Immature natural killer cell (primary cell): ENCODE data around the gene GNAT1. TPM values are rescaled to one million over a fixed set of nuclear protein-coding genes. Genes with fewer than 3 reads are reported as not detected.

Experiments
- DNase-seq, 3 donors: peaks; one replicate each; pipeline ENCODE4 v3.0.0; 2022; ENCODE audit warnings: mixed read lengths in 1 of 3
- H3K27ac Mint-ChIP-seq, 6 donors: one replicate each; pipeline ENCODE4 v1.8.0; 2020; ENCODE audit warnings: mixed read lengths in 6 of 6, mild to moderate bottlenecking in 5 of 6, inconsistent platforms in 4 of 6, moderate library complexity in 3 of 6
- H3K27me3 Mint-ChIP-seq, 3 donors: one replicate each; pipeline ENCODE4 v1.8.0; 2020 to 2021; ENCODE audit warnings: low read depth in 3 of 3, mild to moderate bottlenecking in 3 of 3, mixed read lengths in 3 of 3, moderate library complexity in 3 of 3, inconsistent platforms in 1 of 3
- H3K36me3 Mint-ChIP-seq, 3 donors: one replicate each; pipeline ENCODE4 v1.8.0; 2020; ENCODE audit warnings: mixed read lengths in 3 of 3, inconsistent platforms in 2 of 3, mild to moderate bottlenecking in 2 of 3
- H3K4me1 Mint-ChIP-seq, 2 donors: one replicate each; pipeline ENCODE4 v1.8.0; 2020; ENCODE audit warnings: inconsistent platforms in 2 of 2, mild to moderate bottlenecking in 2 of 2, mixed read lengths in 2 of 2, moderate library complexity in 1 of 2
- H3K4me3 Mint-ChIP-seq, 5 donors: one replicate each; pipeline ENCODE4 v1.8.0; 2020; ENCODE audit warnings: mild to moderate bottlenecking in 5 of 5, mixed read lengths in 5 of 5, inconsistent platforms in 3 of 5, moderate library complexity in 3 of 5
- H3K9me3 Mint-ChIP-seq, 6 donors: one replicate each; pipeline ENCODE4 v1.8.0; 2020; ENCODE audit warnings: mild to moderate bottlenecking in 6 of 6, mixed read lengths in 6 of 6, inconsistent platforms in 4 of 6, moderate library complexity in 3 of 6
- polyA plus RNA-seq, 3 donors: library from polyadenylated mRNA; unstranded; fragments of 300-500 nt; fragmentation: Illumina TruSeq; gene quantifications; one replicate each; pipeline ENCODE4 v1.2.3, GENCODE V29; 2021

Gene GNAT1
- polyA plus RNA-seq, 3 donors from 2014 or later: not detected

- no peak for DNase-seq
- H3K4me1 Mint-ChIP-seq: no peaks in the 10 kb centered on the region
- H3K9me3 Mint-ChIP-seq: no peaks in the 10 kb centered on the region
- H3K27me3 Mint-ChIP-seq: peaks cover 0 to 3% (median 2%) of the 10 kb centered on the region in 3 donors
- H3K27ac Mint-ChIP-seq: no peak overlapping the region
- H3K36me3 Mint-ChIP-seq: no peaks in the 10 kb centered on the region
- no peak overlapping the region for H3K4me3 Mint-ChIP-seq
Measured at GRCh38 chr3:50167069-50167840, 24.2 kb upstream of the GNAT1 start.

- Mint-ChIP-seq H3K4me3 (no peak overlapping the region), H3K27me3 (peaks cover 0 to 3% (median 2%) of the 10 kb centered on the region in 3 donors), H3K9me3 (no peaks in the 10 kb centered on the region), H3K27ac (peak overlapping the region in 1 of 6 donors; percentile 9), H3K36me3 (no peaks in the 10 kb centered on the region), H3K4me1 (no peaks in the 10 kb centered on the region)
- no peak for DNase-seq
Measured at GRCh38 chr3:50167841-50168209, 23.6 kb upstream of the GNAT1 start.

- peaks cover 0 to 3% (median 2%) of the 10 kb centered on the region in 3 donors for H3K27me3 Mint-ChIP-seq
- H3K36me3 Mint-ChIP-seq: no peaks in the 10 kb centered on the region
- no peak for DNase-seq
- no peak overlapping the region for H3K27ac Mint-ChIP-seq
- H3K9me3 Mint-ChIP-seq: no peaks in the 10 kb centered on the region
- H3K4me3 Mint-ChIP-seq: no peak overlapping the region
- H3K4me1 Mint-ChIP-seq: no peaks in the 10 kb centered on the region
Measured at GRCh38 chr3:50168388-50168787, 23.0 kb upstream of the GNAT1 start.

- Mint-ChIP-seq H3K4me3 (no peak overlapping the region), H3K9me3 (no peaks in the 10 kb centered on the region), H3K4me1 (no peaks in the 10 kb centered on the region), H3K27me3 (peaks cover 0 to 5% (median 2%) of the 10 kb centered on the region in 3 donors), H3K27ac (no peak overlapping the region), H3K36me3 (no peaks in the 10 kb centered on the region)
- DNase-seq: no peak
Measured at GRCh38 chr3:50168791-50169190, 22.6 kb upstream of the GNAT1 start.

- Mint-ChIP-seq H3K4me1 (no peaks in the 10 kb centered on the region), H3K36me3 (no peaks in the 10 kb centered on the region), H3K27ac (no peak overlapping the region), H3K27me3 (peaks cover 0 to 4% (median 2%) of the 10 kb centered on the region in 3 donors), H3K4me3 (no peak overlapping the region), H3K9me3 (no peaks in the 10 kb centered on the region)
- no peak for DNase-seq
Measured at GRCh38 chr3:50169232-50169832, 22.1 kb upstream of the GNAT1 start.

- Mint-ChIP-seq H3K4me1 (no peaks in the 10 kb centered on the region), H3K36me3 (no peaks in the 10 kb centered on the region), H3K27ac (no peak overlapping the region), H3K4me3 (no peak overlapping the region), H3K27me3 (peaks cover 0 to 2% (median 2%) of the 10 kb centered on the region in 3 donors), H3K9me3 (no peaks in the 10 kb centered on the region)
- DNase-seq: no peak
Measured at GRCh38 chr3:50169858-50170257, 21.6 kb upstream of the GNAT1 start.

- peak in 1 of 3 donors; percentile 36 for DNase-seq
- Mint-ChIP-seq H3K4me3 (no peak overlapping the region), H3K36me3 (no peaks in the 10 kb centered on the region), H3K27ac (peak overlapping the region in 1 of 6 donors; percentile 7), H3K9me3 (no peaks in the 10 kb centered on the region), H3K4me1 (no peaks in the 10 kb centered on the region), H3K27me3 (peaks cover 0 to 2% (median 2%) of the 10 kb centered on the region in 3 donors)
Measured at GRCh38 chr3:50170689-50171088, 20.7 kb upstream of the GNAT1 start.

GRCh38 chr3:50171540-50172301 is 19.7 kb upstream of the GNAT1 start:
- Mint-ChIP-seq H3K36me3 (no peaks in the 10 kb centered on the region), H3K4me3 (no peak overlapping the region), H3K27me3 (peaks cover 0 to 2% (median 2%) of the 10 kb centered on the region in 3 donors), H3K9me3 (no peaks in the 10 kb centered on the region), H3K4me1 (no peaks in the 10 kb centered on the region), H3K27ac (no peak overlapping the region)
- no peak for DNase-seq

- H3K36me3 Mint-ChIP-seq: no peaks in the 10 kb centered on the region
- H3K9me3 Mint-ChIP-seq: no peaks in the 10 kb centered on the region
- no peak overlapping the region for H3K4me3 Mint-ChIP-seq
- no peaks in the 10 kb centered on the region for H3K4me1 Mint-ChIP-seq
- no peak overlapping the region for H3K27ac Mint-ChIP-seq
- H3K27me3 Mint-ChIP-seq: peaks cover 0 to 2% (median 0%) of the 10 kb centered on the region in 3 donors
- DNase-seq: no peak
Measured at GRCh38 chr3:50172626-50173220, 18.7 kb upstream of the GNAT1 start.

- H3K27me3 Mint-ChIP-seq: peaks cover 0 to 2% (median 0%) of the 10 kb centered on the region in 3 donors
Measured at GRCh38 chr3:50173685-50174516, 17.5 kb upstream of the GNAT1 start.

GRCh38 chr3:50174517-50174895 is 16.9 kb upstream of the GNAT1 start:
- Mint-ChIP-seq H3K4me1 (no peaks in the 10 kb centered on the region), H3K27ac (no peak overlapping the region), H3K27me3 (peaks cover 0 to 2% (median 0%) of the 10 kb centered on the region in 3 donors), H3K9me3 (no peaks in the 10 kb centered on the region), H3K4me3 (no peak overlapping the region), H3K36me3 (no peaks in the 10 kb centered on the region)
- no peak for DNase-seq

More at GRCh38 chr3:50173685-50174516, 17.5 kb upstream of the GNAT1 start:
- H3K36me3 Mint-ChIP-seq: no peaks in the 10 kb centered on the region
- no peak for DNase-seq
- H3K4me1 Mint-ChIP-seq: no peaks in the 10 kb centered on the region
- no peak overlapping the region for H3K4me3 Mint-ChIP-seq
- no peaks in the 10 kb centered on the region for H3K9me3 Mint-ChIP-seq
- no peak overlapping the region for H3K27ac Mint-ChIP-seq

- Mint-ChIP-seq H3K4me3 (no peak overlapping the region), H3K27me3 (peaks cover 0 to 2% (median 0%) of the 10 kb centered on the region in 3 donors), H3K9me3 (no peaks in the 10 kb centered on the region), H3K36me3 (no peaks in the 10 kb centered on the region), H3K4me1 (no peaks in the 10 kb centered on the region), H3K27ac (no peak overlapping the region)
- DNase-seq: no peak
Measured at GRCh38 chr3:50174947-50175524, 16.4 kb upstream of the GNAT1 start.

GRCh38 chr3:50177346-50177745 is 14.1 kb upstream of the GNAT1 start:
- Mint-ChIP-seq H3K27ac (no peak overlapping the region), H3K4me1 (no peaks in the 10 kb centered on the region), H3K9me3 (no peaks in the 10 kb centered on the region), H3K36me3 (no peaks in the 10 kb centered on the region), H3K27me3 (peaks cover 0 to 2% (median 0%) of the 10 kb centered on the region in 3 donors), H3K4me3 (no peak overlapping the region)
- DNase-seq: no peak
